GM21619 (cell line): Measurements from ENCODE around the gene INKA2.

Experiments used
- ATAC-seq: cut with Tn5 transposase; IDR thresholded peaks from one replicate; pipeline ENCODE4 v1.9.1; 2021; ENCODE audit not compliant: unreplicated experiment

INKA2 gene

GRCh38 chr1:111739194-111739924, at the start of gene INKA2:
TSS of gene INKA2 (minus strand) at chr1:111739395. CDS start at chr1:111739242, 153 bp downstream.
- ATAC-seq = peak; percentile 86

- ATAC-seq = no peak
Observed at GRCh38 chr1:111786669-111787207, 47.5 kb upstream of the INKA2 start.

GRCh38 chr1:111784273-111784901, 45.2 kb upstream of the INKA2 start:
- no peak for ATAC-seq

- ATAC-seq = no peak
Observed at GRCh38 chr1:111779546-111779945, 40.4 kb upstream of the INKA2 start.

- ATAC-seq = no peak
Observed at GRCh38 chr1:111778541-111779051, 39.4 kb upstream of the INKA2 start.

- no peak for ATAC-seq
Observed at GRCh38 chr1:111778066-111778465, 38.9 kb upstream of the INKA2 start.

- no peak for ATAC-seq
Observed at GRCh38 chr1:111777301-111777700, 38.1 kb upstream of the INKA2 start.

- no peak for ATAC-seq
Observed at GRCh38 chr1:111776861-111777260, 37.7 kb upstream of the INKA2 start.

- no peak for ATAC-seq
Observed at GRCh38 chr1:111776391-111776790, 37.2 kb upstream of the INKA2 start.

GRCh38 chr1:111775966-111776365, 36.8 kb upstream of the INKA2 start:
- no peak for ATAC-seq

- no peak for ATAC-seq
Observed at GRCh38 chr1:111770916-111771315, 31.7 kb upstream of the INKA2 start.

GRCh38 chr1:111769517-111770146, 30.4 kb upstream of the INKA2 start:
- no peak for ATAC-seq

- no peak for ATAC-seq
Observed at GRCh38 chr1:111768625-111769024, 29.4 kb upstream of the INKA2 start.

- no peak for ATAC-seq
Observed at GRCh38 chr1:111768023-111768422, 28.8 kb upstream of the INKA2 start.

- ATAC-seq = no peak
Observed at GRCh38 chr1:111762332-111762731, 23.1 kb upstream of the INKA2 start.

GRCh38 chr1:111761717-111762116, 22.5 kb upstream of the INKA2 start:
- ATAC-seq = no peak

- ATAC-seq = no peak
Observed at GRCh38 chr1:111758373-111758772, 19.2 kb upstream of the INKA2 start.

GRCh38 chr1:111756124-111756513, 16.9 kb upstream of the INKA2 start:
- peak; percentile 13 for ATAC-seq

GRCh38 chr1:111755331-111756123, 16.3 kb upstream of the INKA2 start, which contains the start of gene DDX20:
TSS of gene DDX20 (plus strand) at chr1:111755901. CDS start at chr1:111755925, 24 bp downstream.
- peak; percentile 85 for ATAC-seq

GRCh38 chr1:111754984-111755330, 15.8 kb upstream of the INKA2 start:
- ATAC-seq = peak; percentile 3
